ENCODE data around the gene STOML2.
A peak's percentile ranks its signal among the peaks of the same experiment; 100 is the strongest.
"Not testable (repeated sequence)": the region's sequence is repeated elsewhere in the genome, so short reads cannot be mapped to it uniquely, and the experiment has no call there.

The STOML2 gene

GRCh38 chr9:35102769-35103659 is at the start of gene STOML2:
Gene STOML2 (minus strand): TSS chr9:35103131. CDS start chr9:35103094, 37 bp downstream.
- DNase-seq (ENCODE audit: insufficient read length, low spot score) (peak; percentile 72), FAIRE-seq (peak; percentile 82)
- TF ChIP-seq POLR2A (IDR thresholded peaks at IDR 0.05; ENCODE audit: low read depth, low read length), result peak; percentile 35; the same call in 1 of the 2 replicates

- DNase-seq (ENCODE audit: insufficient read length, low spot score); FAIRE-seq: not testable (repeated sequence)
These were observed 45.1 kb upstream of the STOML2 start for GRCh38 chr9:35147941-35148563.

GRCh38 chr9:35142037-35142436 is 39.1 kb upstream of the STOML2 start:
- FAIRE-seq, result no peak
- TF ChIP-seq POLR2A (IDR thresholded peaks at IDR 0.05; ENCODE audit: low read depth, low read length), result no peak

GRCh38 chr9:35140093-35140492 is 37.2 kb upstream of the STOML2 start:
- no peak for FAIRE-seq
- DNase-seq (ENCODE audit: insufficient read length, low spot score), result no peak
- TF ChIP-seq POLR2A (IDR thresholded peaks at IDR 0.05; ENCODE audit: low read depth, low read length), result no peak

More at GRCh38 chr9:35142037-35142436, 39.1 kb upstream of the STOML2 start:
- no peak for DNase-seq (ENCODE audit: insufficient read length, low spot score)

- DNase-seq (ENCODE audit: insufficient read length, low spot score) (no peak), FAIRE-seq (no peak)
- TF ChIP-seq POLR2A (IDR thresholded peaks at IDR 0.05; ENCODE audit: low read depth, low read length), result no peak
These were observed 33.9 kb upstream of the STOML2 start for GRCh38 chr9:35136866-35137265.

GRCh38 chr9:35135988-35136387 is 33.1 kb upstream of the STOML2 start:
- DNase-seq (ENCODE audit: insufficient read length, low spot score) (no peak), FAIRE-seq (no peak)
- no peak for TF ChIP-seq POLR2A (IDR thresholded peaks at IDR 0.05; ENCODE audit: low read depth, low read length)

GRCh38 chr9:35134920-35135319 is 32.0 kb upstream of the STOML2 start:
- DNase-seq (ENCODE audit: insufficient read length, low spot score) (no peak), FAIRE-seq (no peak)
- no peak for TF ChIP-seq POLR2A (IDR thresholded peaks at IDR 0.05; ENCODE audit: low read depth, low read length)

- FAIRE-seq (peak; percentile 68), DNase-seq (ENCODE audit: insufficient read length, low spot score) (peak; percentile 67)
- no peak for TF ChIP-seq POLR2A (IDR thresholded peaks at IDR 0.05; ENCODE audit: low read depth, low read length)
These were observed 14.1 kb upstream of the STOML2 start for GRCh38 chr9:35116898-35117551.

GRCh38 chr9:35116539-35116897 is 13.6 kb upstream of the STOML2 start:
- no peak for FAIRE-seq
- TF ChIP-seq POLR2A (IDR thresholded peaks at IDR 0.05; ENCODE audit: low read depth, low read length), result no peak
- no peak for DNase-seq (ENCODE audit: insufficient read length, low spot score)

GRCh38 chr9:35115680-35116538 is 13.0 kb upstream of the STOML2 start, which contains the start of gene ATOSB:
Gene ATOSB (minus strand): TSS chr9:35115862. CDS start chr9:35108274, 7,588 bp downstream.
- no peak for FAIRE-seq
- peak; percentile 63 for DNase-seq (ENCODE audit: insufficient read length, low spot score)
- peak; percentile 56 for TF ChIP-seq POLR2A (IDR thresholded peaks at IDR 0.05; ENCODE audit: low read depth, low read length)

GRCh38 chr9:35114840-35115628 is 12.1 kb upstream of the STOML2 start:
- no peak for DNase-seq (ENCODE audit: insufficient read length, low spot score)
- FAIRE-seq, result no peak

GRCh38 chr9:35114113-35114839 is 11.3 kb upstream of the STOML2 start:
- 0 out of 2 replicates have a peak, but pooled peaks have one; percentile 18 for TF ChIP-seq POLR2A (IDR thresholded peaks at IDR 0.05; ENCODE audit: low read depth, low read length)
- FAIRE-seq, result peak; percentile 86

More at GRCh38 chr9:35114840-35115628, 12.1 kb upstream of the STOML2 start:
- TF ChIP-seq POLR2A (IDR thresholded peaks at IDR 0.05; ENCODE audit: low read depth, low read length), result no peak

More at GRCh38 chr9:35114113-35114839, 11.3 kb upstream of the STOML2 start:
- peak; percentile 51 for DNase-seq (ENCODE audit: insufficient read length, low spot score)

Data from H54 (cell line).